HFFc6 (cell line): Measurements from ENCODE around the gene SHANK2. TPM values are rescaled to one million over a fixed set of nuclear protein-coding genes. Genes with fewer than 3 reads are reported as not detected.

Source experiments
- DNase-seq: peaks from one replicate; pipeline ENCODE4 v3.0.0-alpha.2; 2018
- H3K27ac Mint-ChIP-seq: 2 replicates; pipeline ENCODE4 v1.8.0; 2020; ENCODE audit warnings: mild to moderate bottlenecking, mixed read lengths
- H3K27me3 Mint-ChIP-seq: 2 replicates; pipeline ENCODE4 v1.8.0; 2021; ENCODE audit warnings: mild to moderate bottlenecking, moderate library complexity, mixed read lengths; ENCODE audit not compliant: insufficient read depth
- H3K36me3 Mint-ChIP-seq: 2 replicates; pipeline ENCODE4 v1.8.0; 2021; ENCODE audit warnings: low read depth, mixed read lengths
- H3K4me1 Mint-ChIP-seq: 2 replicates; pipeline ENCODE4 v1.8.0; 2020; ENCODE audit warnings: low read depth, mixed read lengths
- H3K4me3 Mint-ChIP-seq: 2 replicates; pipeline ENCODE4 v1.8.0; 2020; ENCODE audit warnings: mild to moderate bottlenecking, moderate library complexity, mixed read lengths
- H3K9me3 Mint-ChIP-seq: 2 replicates; pipeline ENCODE4 v1.8.0; 2020; ENCODE audit warnings: mild to moderate bottlenecking, mixed read lengths
- CTCF ChIP-seq: fragments of 200-600 bp; sonication (generic); IDR thresholded peaks from 2 replicates; pipeline ENCODE4 v1.5.0; 2021; ENCODE audit warnings: antibody characterized with exemption, mild to moderate bottlenecking
- total RNA-seq, 6 experiments: library from RNA; stranded (reverse); fragmentation: NEBNext Ultra II Directional; extraction: Animal tissue kit (Norgen Biotek cat#: 25700); gene quantifications; 2 replicates in 1 of 6; 3 replicates in 5 of 6; pipeline ENCODE4 v1.2.3, GENCODE V29; 2021

Gene SHANK2
- total RNA-seq, 6 experiments from 2014 or later = 0.77 to 2.0 (median 1.0) TPM

GRCh38 chr11:71284525-71285092 lies 32.2 kb upstream of the SHANK2 start:
- no peak for DNase-seq
- Mint-ChIP-seq H3K4me3 (no peak overlapping the region), H3K27me3 (peaks cover 27% of the 10 kb centered on the region), H3K27ac (no peak overlapping the region), H3K4me1 (peaks cover 31% of the 10 kb centered on the region), H3K36me3 (peaks cover 7% of the 10 kb centered on the region; the same call in 1 of the 2 replicates), H3K9me3 (peaks cover 12% of the 10 kb centered on the region)
- no peak for TF ChIP-seq CTCF

GRCh38 chr11:71283971-71284441 lies 31.6 kb upstream of the SHANK2 start:
- Mint-ChIP-seq H3K4me3 (no peak overlapping the region), H3K4me1 (peaks cover 31% of the 10 kb centered on the region), H3K36me3 (peaks cover under 1% of the 10 kb centered on the region; the same call in 1 of the 2 replicates), H3K9me3 (peaks cover 8% of the 10 kb centered on the region; the same call in 1 of the 2 replicates), H3K27me3 (peaks cover 27% of the 10 kb centered on the region), H3K27ac (no peak overlapping the region)
- no peak for TF ChIP-seq CTCF
- DNase-seq = no peak

GRCh38 chr11:71282581-71283351 lies 30.4 kb upstream of the SHANK2 start:
- Mint-ChIP-seq H3K4me1 (peaks cover 21% of the 10 kb centered on the region), H3K27ac (no peak overlapping the region), H3K36me3 (no peaks in the 10 kb centered on the region), H3K27me3 (peaks cover 27% of the 10 kb centered on the region), H3K4me3 (no peak overlapping the region), H3K9me3 (peaks cover 8% of the 10 kb centered on the region; the same call in 1 of the 2 replicates)
- no peak for DNase-seq
- TF ChIP-seq CTCF = no peak

- no peak for DNase-seq
- Mint-ChIP-seq H3K27me3 (peaks cover 33% of the 10 kb centered on the region), H3K4me3 (no peak overlapping the region), H3K27ac (no peak overlapping the region), H3K9me3 (peaks cover 8% of the 10 kb centered on the region; the same call in 1 of the 2 replicates), H3K4me1 (peaks cover 12% of the 10 kb centered on the region), H3K36me3 (no peaks in the 10 kb centered on the region)
- TF ChIP-seq CTCF = no peak
Measured at GRCh38 chr11:71281831-71282230, 29.5 kb upstream of the SHANK2 start.

- no peak for DNase-seq
- Mint-ChIP-seq H3K36me3 (no peaks in the 10 kb centered on the region), H3K4me3 (no peak overlapping the region), H3K4me1 (peaks cover 6% of the 10 kb centered on the region), H3K27ac (no peak overlapping the region), H3K27me3 (peaks cover 33% of the 10 kb centered on the region), H3K9me3 (peaks cover 8% of the 10 kb centered on the region; the same call in 1 of the 2 replicates)
- no peak for TF ChIP-seq CTCF
Measured at GRCh38 chr11:71281204-71281603, 28.8 kb upstream of the SHANK2 start.
